Measurements from ENCODE around the gene LARGE1. TPM values are rescaled to one million over a fixed set of nuclear protein-coding genes. Genes with fewer than 3 reads are reported as not detected.

Gene LARGE1
- total RNA-seq, 3 donors from 2014 or later = 23.6 to 27.8 (median 26.1) TPM

DNA sequence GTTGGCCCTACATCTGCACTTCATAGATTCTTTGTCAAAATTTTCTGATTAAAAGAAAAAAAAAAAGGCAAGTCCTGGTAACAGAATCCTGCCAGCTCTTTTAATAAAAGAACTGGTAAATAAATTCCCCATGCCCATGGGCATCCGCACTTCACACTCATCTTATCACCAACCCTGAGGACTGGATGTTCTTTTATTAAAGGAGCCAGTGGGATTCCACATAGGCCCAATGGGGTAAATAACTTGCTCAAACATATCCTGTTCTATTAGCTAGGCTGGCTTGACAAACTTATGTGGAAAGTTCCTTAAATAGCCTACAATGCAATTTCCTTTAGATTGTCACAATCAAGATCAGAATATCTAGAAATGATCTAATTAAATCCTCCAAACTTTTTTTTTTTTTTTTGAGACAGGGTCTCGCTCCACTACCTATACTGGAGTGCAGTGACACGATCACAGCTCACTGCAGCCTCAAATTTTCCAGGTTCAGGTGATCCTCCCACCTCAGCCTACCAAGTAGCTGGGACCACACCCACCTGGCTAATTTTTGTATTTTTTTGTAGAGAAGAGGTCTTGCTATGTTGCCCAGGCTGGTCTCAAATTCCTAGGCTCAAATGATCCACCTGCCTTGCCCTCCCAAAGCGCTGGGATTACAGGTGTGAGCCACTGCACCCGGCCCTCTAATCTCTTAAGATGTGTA is 380.9 kb downstream of the LARGE1 start:
- Histone ChIP-seq H3K27me3 (no peaks in the 10 kb centered on the region), H3K4me3 (no peak overlapping the region), H3K27ac (peak overlapping the region in 1 of 2 donors; percentile 51), H3K9me3 (no peaks in the 10 kb centered on the region), H3K4me1 (peaks cover 0 to 4% of the 10 kb centered on the region in 2 donors), H3K36me3 (no peaks in the 10 kb centered on the region)
- no peak for TF ChIP-seq POLR2A (IDR thresholded peaks at IDR 0.05)
- TF ChIP-seq, protein P1, sequence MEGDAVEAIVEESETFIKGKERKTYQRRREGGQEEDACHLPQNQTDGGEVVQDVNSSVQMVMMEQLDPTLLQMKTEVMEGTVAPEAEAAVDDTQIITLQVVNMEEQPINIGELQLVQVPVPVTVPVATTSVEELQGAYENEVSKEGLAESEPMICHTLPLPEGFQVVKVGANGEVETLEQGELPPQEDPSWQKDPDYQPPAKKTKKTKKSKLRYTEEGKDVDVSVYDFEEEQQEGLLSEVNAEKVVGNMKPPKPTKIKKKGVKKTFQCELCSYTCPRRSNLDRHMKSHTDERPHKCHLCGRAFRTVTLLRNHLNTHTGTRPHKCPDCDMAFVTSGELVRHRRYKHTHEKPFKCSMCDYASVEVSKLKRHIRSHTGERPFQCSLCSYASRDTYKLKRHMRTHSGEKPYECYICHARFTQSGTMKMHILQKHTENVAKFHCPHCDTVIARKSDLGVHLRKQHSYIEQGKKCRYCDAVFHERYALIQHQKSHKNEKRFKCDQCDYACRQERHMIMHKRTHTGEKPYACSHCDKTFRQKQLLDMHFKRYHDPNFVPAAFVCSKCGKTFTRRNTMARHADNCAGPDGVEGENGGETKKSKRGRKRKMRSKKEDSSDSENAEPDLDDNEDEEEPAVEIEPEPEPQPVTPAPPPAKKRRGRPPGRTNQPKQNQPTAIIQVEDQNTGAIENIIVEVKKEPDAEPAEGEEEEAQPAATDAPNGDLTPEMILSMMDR (IDR thresholded peaks at IDR 0.05) = no peak
- TF ChIP-seq POLR2AphosphoS5 (IDR thresholded peaks at IDR 0.05) = no peak
- intact Hi-C loops (cut with DNase I; ENCODE audit: low total_unique reads) = no loop called here
- DNase-seq (ENCODE audit: low spot score in 2 of 2) = no peak

DNA sequence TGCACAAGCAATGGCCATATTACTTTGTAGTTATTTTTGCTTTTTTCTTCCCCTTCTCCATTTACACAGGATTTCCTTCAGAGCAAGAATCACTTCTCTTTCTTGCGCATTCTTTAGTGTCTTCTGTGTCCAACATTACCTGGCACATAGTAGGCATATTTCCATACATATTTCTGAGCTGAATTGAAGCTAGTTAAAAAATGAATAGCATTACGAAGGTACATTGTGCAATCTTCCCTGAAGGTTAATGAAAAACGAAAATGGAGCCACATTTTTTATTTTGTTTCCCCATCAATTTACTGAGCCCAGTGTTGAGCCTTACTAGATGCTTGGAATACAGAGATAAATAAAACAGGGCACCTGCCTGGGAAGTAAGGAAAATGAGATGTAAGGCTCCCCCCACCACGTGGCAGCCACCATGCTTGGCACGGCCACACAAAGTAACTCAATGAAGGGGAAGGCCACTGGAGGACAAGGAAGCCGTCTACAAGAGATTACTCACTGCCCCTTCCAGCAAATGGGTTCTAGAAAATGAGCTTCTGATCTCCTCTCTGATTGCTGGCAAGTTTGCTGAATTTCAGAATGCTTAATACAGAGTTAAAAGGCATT is 381.9 kb downstream of the LARGE1 start:
- intact Hi-C loops (cut with DNase I; ENCODE audit: low total_unique reads) = no loop called here
- TF ChIP-seq, protein P1 (IDR thresholded peaks at IDR 0.05) = no peak
- Histone ChIP-seq H3K36me3 (no peaks in the 10 kb centered on the region), H3K4me3 (no peak overlapping the region), H3K9me3 (no peaks in the 10 kb centered on the region), H3K27me3 (no peaks in the 10 kb centered on the region), H3K4me1 (peaks cover 0 to 4% of the 10 kb centered on the region in 2 donors), H3K27ac (no peak overlapping the region)
- no peak for DNase-seq (ENCODE audit: low spot score in 2 of 2)

DNA sequence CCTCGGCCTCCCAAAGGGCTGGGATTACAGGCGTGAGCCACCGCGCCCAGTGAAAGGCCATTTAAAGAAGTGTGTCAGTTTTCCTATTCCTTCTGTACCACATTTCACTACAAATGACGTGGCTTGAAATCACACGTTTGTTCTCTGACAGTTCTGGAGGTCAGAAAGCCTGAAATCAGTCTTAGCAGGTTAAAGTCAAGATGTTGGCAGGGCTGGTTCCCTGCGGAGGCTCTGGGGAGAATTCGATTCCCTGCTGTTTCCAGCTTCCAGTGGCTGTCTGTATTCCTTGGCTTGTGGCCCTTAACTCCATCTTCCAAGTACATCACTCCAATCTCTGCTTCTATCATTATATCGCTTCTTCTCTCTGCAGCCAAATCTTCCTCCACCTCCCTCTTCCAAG is 383.2 kb downstream of the LARGE1 start:
- Histone ChIP-seq H3K27ac (no peak overlapping the region), H3K36me3 (no peaks in the 10 kb centered on the region), H3K27me3 (no peaks in the 10 kb centered on the region), H3K4me3 (no peak overlapping the region), H3K4me1 (no peaks in the 10 kb centered on the region), H3K9me3 (no peaks in the 10 kb centered on the region)
- intact Hi-C loops (cut with DNase I; ENCODE audit: low total_unique reads) = no loop called here
- no peak for DNase-seq (ENCODE audit: low spot score in 2 of 2)
- TF ChIP-seq, protein P1 (IDR thresholded peaks at IDR 0.05) = no peak
- TF ChIP-seq POLR2A (IDR thresholded peaks at IDR 0.05) (no peak), POLR2AphosphoS5 (IDR thresholded peaks at IDR 0.05) (no peak)

DNA sequence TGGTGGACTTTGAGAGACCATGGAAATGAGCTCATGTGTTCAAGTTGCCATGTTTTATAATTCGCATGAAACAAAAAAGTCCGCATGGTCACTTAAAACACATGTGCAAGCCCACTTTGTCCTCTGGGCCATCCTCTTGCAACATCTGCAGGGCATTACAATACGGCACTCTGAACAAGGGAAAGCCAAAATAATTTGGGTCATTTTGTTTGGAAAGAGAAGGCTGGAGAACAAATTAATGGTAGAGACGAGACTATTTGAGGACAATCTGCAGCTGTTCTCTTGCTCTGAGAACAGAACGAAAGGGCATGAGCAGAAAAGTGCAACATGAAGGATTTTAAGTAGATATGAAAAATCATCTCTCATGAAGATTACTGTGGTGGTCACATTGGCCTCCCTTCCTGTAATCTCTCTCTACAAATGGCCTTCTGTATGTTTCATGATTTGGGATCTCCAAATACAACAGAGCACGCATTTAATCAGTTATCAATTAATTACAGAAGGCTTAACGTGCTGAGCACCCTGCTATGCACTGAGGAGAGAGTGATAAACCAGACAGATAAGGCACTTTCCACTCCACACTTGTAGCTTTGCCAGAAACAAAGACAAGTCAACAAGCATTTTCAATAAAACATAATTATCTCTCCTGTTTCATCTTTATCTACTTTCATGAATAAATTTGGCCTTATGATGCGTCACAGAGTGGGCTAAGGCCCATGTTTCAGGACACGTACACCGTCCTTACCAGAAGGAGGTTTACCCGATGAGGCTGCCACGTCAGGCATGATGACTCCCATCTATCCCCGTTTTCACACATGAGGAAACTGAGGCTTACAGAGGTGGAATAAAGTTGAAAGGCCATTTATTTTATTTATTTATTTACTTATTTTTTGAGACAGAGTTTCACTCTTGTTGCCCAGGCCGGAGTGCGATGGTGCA is 384.1 kb downstream of the LARGE1 start:
- Histone ChIP-seq H3K27me3 (no peaks in the 10 kb centered on the region), H3K27ac (peak overlapping the region in 1 of 2 donors; percentile 27), H3K4me3 (no peak overlapping the region), H3K9me3 (no peaks in the 10 kb centered on the region), H3K4me1 (no peaks in the 10 kb centered on the region), H3K36me3 (no peaks in the 10 kb centered on the region)
- intact Hi-C loops (cut with DNase I; ENCODE audit: low total_unique reads) = no loop called here
- peak in 1 of 3 donors; percentile 40 for TF ChIP-seq POLR2AphosphoS5 (IDR thresholded peaks at IDR 0.05)
- no peak for TF ChIP-seq POLR2A (IDR thresholded peaks at IDR 0.05)
- TF ChIP-seq, protein P1 (IDR thresholded peaks at IDR 0.05) = no peak
- no peak for DNase-seq (ENCODE audit: low spot score in 2 of 2)
